Eye (tissue), 1 donor: Measurements from ENCODE around the gene ZNF556.
"Not testable (repeated sequence)": the region's sequence is repeated elsewhere in the genome, so short reads cannot be mapped to it uniquely, and the experiment has no call there.

Source experiments
- DNase-seq: peaks from one replicate; pipeline ENCODE4 v3.0.0-alpha.2; 2015

Gene ZNF556

GRCh38 chr19:2854849-2855248 lies 12.3 kb upstream of the ZNF556 start:
- no peak for DNase-seq

DNA sequence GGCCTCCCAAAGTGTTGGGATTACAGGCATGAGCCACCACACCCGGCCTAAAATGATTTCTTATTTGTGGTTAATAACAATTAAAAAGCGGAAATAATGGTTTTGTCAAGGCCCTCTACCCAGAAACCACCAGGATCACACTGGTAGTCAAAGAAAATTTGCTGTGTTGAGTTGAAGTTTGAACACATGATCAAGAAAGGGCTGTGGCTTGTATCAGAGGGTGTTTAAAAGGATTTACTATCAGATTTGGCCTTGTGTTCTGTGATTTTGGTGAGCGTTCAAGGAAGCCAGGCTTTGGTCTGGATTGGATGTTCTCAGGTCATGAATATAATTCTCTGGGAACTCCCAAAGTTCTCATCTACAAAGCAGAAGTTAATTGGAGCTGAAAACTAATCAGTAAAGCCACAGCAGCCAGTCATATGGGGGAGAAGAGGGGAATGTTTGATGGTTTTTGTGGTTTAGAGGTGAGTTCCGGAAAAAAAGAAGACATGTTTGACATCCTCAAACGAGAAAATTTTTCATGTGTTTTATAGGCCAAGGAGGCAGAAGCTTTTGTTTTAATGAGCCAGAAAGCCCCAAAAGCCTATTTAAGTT lies 10.6 kb upstream of the ZNF556 start:
- DNase-seq, result no peak

GRCh38 chr19:2858864-2859263 lies 8.3 kb upstream of the ZNF556 start:
- no peak for DNase-seq

DNA sequence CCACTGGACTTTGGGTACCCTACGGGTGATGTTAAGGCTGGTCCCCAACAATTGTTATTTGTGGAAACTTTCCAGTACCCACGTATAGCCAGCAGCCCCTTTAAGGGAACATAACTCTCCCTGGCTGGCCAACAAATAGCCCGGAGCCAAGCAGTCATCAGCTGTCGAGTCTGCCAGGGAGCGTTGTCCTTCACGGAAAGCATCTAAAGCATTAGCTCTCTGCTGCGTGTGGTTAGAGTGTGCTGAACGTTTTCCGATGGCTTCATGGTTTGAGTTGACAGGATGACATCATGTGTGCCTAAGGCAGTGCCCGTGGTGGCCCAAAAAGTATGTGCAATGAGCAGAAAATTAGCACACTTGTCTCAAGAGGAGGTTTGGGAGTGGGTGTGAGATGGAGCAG lies 3.3 kb upstream of the ZNF556 start:
- DNase-seq, result no peak

DNA sequence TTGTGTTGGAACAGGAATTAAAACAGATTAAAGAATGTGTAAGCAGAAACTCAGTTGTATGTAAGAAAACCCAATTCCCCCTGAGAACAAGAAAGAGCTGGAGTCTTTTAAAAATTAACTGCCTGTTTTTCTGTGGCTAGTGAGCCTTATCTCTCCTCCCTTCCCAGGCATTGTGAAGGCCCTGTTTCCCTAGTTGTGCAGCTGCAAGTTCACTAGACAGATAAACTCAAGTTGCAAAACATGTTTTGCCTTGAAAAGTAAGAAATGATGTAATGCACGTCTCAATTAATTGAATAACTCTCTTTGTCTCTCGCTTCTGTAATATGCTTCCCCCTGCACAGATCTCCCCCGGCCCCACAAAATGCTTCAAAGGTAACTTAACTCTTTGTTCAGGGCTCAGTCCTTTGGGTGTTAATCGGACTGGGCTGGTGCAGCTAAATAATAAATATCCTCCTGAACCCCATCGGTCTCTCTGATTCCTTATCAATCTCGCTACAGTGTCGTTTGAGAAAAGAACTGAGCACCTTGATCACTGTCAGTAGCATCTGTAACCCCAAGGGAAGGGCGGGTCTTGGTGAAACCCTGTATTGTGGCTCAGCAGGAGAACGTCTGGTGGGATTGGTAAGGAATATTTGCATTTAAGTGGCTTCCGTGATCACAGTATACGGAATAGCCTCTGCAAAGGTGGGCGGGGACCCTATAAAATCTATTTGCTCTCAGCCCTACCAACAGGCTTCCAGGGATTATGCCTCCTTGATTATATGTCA lies 1.6 kb upstream of the ZNF556 start:
- DNase-seq, result no peak

GRCh38 chr19:2866495-2867024 lies 575 bp upstream of the ZNF556 start:
- DNase-seq, result no peak

DNA sequence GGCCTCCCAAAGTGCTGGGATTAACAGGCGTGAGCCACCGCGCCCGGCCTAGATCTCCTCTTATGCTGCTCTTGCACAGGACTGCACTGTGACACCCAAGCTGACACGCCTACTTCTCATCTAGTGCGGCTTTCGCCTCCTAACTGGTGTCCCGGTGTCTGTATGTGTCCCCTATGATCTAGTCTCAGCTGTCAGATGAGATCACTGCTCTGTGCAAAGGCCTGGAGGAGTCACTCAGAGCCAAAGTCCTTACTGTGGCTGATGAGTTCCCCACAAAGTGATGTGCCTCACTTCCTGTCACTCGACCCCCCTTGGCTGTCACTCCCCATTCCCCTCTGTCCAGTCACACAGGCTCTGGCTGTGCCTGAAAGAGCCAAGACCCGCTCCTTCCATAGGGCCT lies 2.5 kb downstream of the ZNF556 start:
- no peak for DNase-seq

DNA sequence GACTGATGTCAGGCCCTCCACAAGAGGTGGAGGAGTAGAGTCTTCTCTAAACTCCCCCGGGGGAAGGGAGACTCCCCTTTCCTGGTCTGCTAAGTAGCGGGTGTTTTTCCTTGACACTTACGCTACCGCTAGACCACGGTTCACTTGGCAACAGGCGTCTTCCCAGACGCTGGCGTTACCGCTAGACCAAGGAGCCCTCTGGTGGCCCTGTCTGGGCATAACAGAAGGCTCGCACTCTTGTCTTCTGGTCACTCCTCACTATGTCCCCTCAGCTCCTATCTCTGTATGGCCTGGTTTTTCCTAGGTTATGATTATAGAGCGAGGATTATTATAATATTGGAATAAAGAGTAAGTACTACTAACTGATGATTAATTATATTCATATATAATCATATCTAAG lies 5.0 kb downstream of the ZNF556 start:
- DNase-seq, result not testable (repeated sequence)

GRCh38 chr19:2877398-2878331 lies 10.5 kb downstream of the ZNF556 start:
- DNase-seq, result no peak

DNA sequence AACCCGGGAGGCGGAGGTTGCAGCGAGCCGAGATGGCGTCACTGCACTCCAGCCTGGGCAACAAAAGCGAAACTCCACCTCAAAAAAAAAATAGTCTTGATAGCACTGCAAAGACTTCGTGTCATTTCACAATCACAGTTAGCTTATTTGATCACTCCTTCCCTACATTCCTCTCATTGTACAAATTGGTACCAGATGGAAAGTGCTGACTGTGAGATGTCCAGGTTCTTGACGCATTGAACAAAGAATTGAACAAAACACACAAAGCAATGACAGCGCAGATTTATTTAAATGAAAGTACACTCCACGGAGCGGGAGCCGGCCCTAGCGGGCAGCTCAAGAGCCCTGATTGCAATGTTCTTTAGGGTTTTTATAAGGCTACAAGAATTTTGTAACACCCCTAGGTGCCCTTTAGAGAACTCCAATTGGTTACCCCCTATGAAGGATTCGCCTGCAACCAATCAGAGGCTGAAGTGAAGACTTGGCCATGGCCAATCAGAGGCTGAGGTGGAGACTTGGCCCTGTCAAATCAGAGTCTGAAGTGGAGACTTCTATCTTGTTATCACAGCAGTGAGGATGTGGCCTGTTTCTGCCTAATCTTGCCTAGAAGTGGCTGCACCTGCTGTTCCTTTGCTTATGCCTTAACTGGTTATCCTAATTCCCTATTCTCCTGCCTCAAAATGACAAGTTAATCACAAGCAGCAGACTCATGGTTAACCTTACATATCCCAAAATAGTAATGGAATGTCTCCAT lies 16.7 kb downstream of the ZNF556 start:
- DNase-seq, result no peak

GRCh38 chr19:2885736-2886135 lies 18.6 kb downstream of the ZNF556 start:
- DNase-seq, result no peak

DNA sequence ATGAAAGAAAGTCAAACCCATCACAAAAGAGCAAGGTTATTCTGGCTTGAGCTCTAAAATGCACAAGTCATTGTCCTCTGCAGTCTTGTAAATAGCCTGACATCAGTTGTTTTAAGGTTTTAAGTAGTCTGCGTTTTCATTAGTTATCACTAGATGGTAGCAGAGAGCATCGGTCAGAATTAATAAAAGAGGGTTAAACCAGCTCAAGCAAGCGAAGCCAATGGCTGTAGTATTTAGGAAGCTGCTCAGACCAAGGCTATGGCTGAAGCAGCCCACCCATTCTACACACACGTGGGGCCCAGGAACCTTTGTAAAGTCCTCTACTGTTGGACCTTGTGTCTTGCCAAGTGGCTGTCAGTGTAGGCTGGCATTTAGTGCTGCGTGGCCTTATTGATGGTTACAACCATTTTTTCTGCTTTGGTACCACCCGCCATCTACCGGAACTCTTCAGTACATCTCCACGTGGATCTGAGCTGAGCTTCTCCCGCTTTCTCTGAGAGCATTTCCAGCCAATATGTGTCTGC lies 20.3 kb downstream of the ZNF556 start:
- DNase-seq, result peak; percentile 88

GRCh38 chr19:2888731-2889224 lies 21.6 kb downstream of the ZNF556 start:
- no peak for DNase-seq

GRCh38 chr19:2890531-2890930 lies 23.4 kb downstream of the ZNF556 start:
- not testable (repeated sequence) for DNase-seq

GRCh38 chr19:2896694-2897093 lies 29.6 kb downstream of the ZNF556 start:
- no peak for DNase-seq

- peak; percentile 99 for DNase-seq
These were observed 33.4 kb downstream of the ZNF556 start, which contains the start of gene ZNF57 for GRCh38 chr19:2900296-2901252. Gene ZNF57 (plus strand): TSS chr19:2900928. CDS start chr19:2901046, 118 bp downstream.

- DNase-seq, result no peak
These were observed 35.6 kb downstream of the ZNF556 start for GRCh38 chr19:2902590-2903218.

DNA sequence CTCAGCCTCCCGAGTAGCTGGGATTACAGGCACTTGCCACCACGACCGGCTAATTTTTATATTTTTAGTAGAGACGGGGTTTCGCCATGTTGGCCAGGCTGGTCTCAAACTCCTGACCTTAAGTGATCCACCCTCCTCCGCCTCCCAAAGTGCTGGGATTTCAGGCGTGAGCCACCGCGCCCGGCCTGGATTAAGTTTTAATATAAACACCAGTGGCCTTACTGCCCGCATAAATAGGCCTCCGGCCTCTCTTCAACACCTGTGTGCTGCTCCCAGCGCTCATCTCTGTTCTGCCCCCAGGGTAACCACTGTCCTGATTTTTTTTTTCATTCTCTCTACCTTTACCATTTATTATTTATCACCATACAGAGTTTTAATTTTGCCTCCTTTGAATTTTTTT lies 36.2 kb downstream of the ZNF556 start:
- not testable (repeated sequence) for DNase-seq

- no peak for DNase-seq
These were observed 38.9 kb downstream of the ZNF556 start for GRCh38 chr19:2905918-2906519.
